Choroid plexus epithelial cell (primary cell): ENCODE data around the gene ITPR1.

Source experiments
- DNase-seq: peaks from one replicate; pipeline ENCODE4 v3.0.0-alpha.2; 2010; ENCODE audit warnings: low read depth
- H3K4me3 ChIP-seq: 2 replicates; pipeline ENCODE4 v1.5.1; 2011; ENCODE audit warnings: low read depth, mild to moderate bottlenecking, control low read depth, low read length, moderate library complexity
- CTCF ChIP-seq: conservative IDR thresholded peaks from 2 replicates; pipeline ENCODE4 v1.5.1; 2011; ENCODE audit warnings: low read depth, mild to moderate bottlenecking, control low read depth, inconsistent platforms, low read length, moderate library complexity

The ITPR1 gene

GRCh38 chr3:4573153-4573552 lies 80.0 kb downstream of the ITPR1 start:
- H3K4me3 ChIP-seq: no peak overlapping the region
- DNase-seq: no peak
- no peak for TF ChIP-seq CTCF

- H3K4me3 ChIP-seq: no peak overlapping the region
- TF ChIP-seq CTCF: no peak
- DNase-seq: no peak
Measured at GRCh38 chr3:4574426-4574965, 81.3 kb downstream of the ITPR1 start.

GRCh38 chr3:4575381-4575780 lies 82.2 kb downstream of the ITPR1 start:
- DNase-seq: no peak
- TF ChIP-seq CTCF: no peak
- no peak overlapping the region for H3K4me3 ChIP-seq

- no peak overlapping the region for H3K4me3 ChIP-seq
- DNase-seq: no peak
- TF ChIP-seq CTCF: no peak
Measured at GRCh38 chr3:4577721-4578120, 84.6 kb downstream of the ITPR1 start.

GRCh38 chr3:4580346-4581123 lies 87.4 kb downstream of the ITPR1 start:
- H3K4me3 ChIP-seq: no peak overlapping the region
- DNase-seq: no peak
- TF ChIP-seq CTCF: no peak

- no peak for DNase-seq
- no peak overlapping the region for H3K4me3 ChIP-seq
- no peak for TF ChIP-seq CTCF
Measured at GRCh38 chr3:4581124-4581424, 87.9 kb downstream of the ITPR1 start.

- DNase-seq: no peak
- TF ChIP-seq CTCF: no peak
- H3K4me3 ChIP-seq: no peak overlapping the region
Measured at GRCh38 chr3:4581498-4581897, 88.3 kb downstream of the ITPR1 start.
